Esophagus squamous epithelium (tissue), 4 donors: Measurements from ENCODE around the gene UBE3B.

Experiments
- POLR2A ChIP-seq, 4 donors: fragments of 450-650 bp; IDR thresholded peaks; one replicate each; pipeline ENCODE4 v1.6.1; 2017; ENCODE audit warnings: antibody characterized with exemption in 4 of 4, mild to moderate bottlenecking in 4 of 4, moderate library complexity in 3 of 4
- TF ChIP-seq, protein P1 (sequence below), 6 experiments: fragments of 450-650 bp in 4 of 6; fragments of 200-600 bp in 2 of 6; sonication (generic) in 2 of 6; IDR thresholded peaks; one replicate each; pipeline ENCODE4 v1.5.1; 2016 to 2019; ENCODE audit warnings: antibody characterized with exemption in 6 of 6, mild to moderate bottlenecking in 4 of 6, moderate library complexity in 4 of 6

DNA sequence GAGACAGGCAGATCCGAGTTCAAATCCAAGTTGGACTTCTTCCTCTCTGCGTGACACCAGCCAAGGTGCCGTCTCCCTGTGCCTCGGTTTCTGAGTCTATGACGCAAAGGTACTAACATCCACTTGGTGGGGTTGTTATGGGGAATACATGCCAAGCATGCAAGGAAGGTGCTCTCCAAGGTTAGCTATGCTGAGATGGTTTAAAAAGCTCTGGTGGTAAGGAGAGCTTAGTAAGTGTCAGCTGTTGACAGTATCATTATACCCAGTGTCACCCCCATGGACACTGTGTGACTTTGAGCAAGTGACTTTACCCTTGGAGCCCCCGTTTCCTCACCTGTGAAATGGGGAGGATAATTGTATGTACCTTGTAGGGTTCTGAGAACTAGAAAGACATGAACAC, 73.7 kb downstream of the UBE3B start:
- TF ChIP-seq, protein P1, sequence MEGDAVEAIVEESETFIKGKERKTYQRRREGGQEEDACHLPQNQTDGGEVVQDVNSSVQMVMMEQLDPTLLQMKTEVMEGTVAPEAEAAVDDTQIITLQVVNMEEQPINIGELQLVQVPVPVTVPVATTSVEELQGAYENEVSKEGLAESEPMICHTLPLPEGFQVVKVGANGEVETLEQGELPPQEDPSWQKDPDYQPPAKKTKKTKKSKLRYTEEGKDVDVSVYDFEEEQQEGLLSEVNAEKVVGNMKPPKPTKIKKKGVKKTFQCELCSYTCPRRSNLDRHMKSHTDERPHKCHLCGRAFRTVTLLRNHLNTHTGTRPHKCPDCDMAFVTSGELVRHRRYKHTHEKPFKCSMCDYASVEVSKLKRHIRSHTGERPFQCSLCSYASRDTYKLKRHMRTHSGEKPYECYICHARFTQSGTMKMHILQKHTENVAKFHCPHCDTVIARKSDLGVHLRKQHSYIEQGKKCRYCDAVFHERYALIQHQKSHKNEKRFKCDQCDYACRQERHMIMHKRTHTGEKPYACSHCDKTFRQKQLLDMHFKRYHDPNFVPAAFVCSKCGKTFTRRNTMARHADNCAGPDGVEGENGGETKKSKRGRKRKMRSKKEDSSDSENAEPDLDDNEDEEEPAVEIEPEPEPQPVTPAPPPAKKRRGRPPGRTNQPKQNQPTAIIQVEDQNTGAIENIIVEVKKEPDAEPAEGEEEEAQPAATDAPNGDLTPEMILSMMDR (IDR thresholded peaks at IDR 0.05), result no peak
- no peak for TF ChIP-seq POLR2A (IDR thresholded peaks at IDR 0.05)
